HG02884 (cell line): Measurements from ENCODE around the gene RBM22.
A peak's percentile ranks its signal among the peaks of the same experiment; 100 is the strongest.
"Not testable (repeated sequence)": the region's sequence is repeated elsewhere in the genome, so short reads cannot be mapped to it uniquely, and the experiment has no call there.

Source experiments
- ATAC-seq: cut with Tn5 transposase; IDR thresholded peaks from one replicate; pipeline ENCODE4 v1.9.1; 2021; ENCODE audit warnings: mild to moderate bottlenecking, moderate library complexity; ENCODE audit not compliant: unreplicated experiment

Gene RBM22

GRCh38 chr5:150700594-150701377 lies at the start of gene RBM22:
Gene RBM22 (minus strand): TSS chr5:150701062. CDS start chr5:150700985, 77 bp downstream.
- ATAC-seq = peak; percentile 97

GRCh38 chr5:150750469-150750868 lies 49.6 kb upstream of the RBM22 start:
- no peak for ATAC-seq

GRCh38 chr5:150743142-150743488 lies 42.3 kb upstream of the RBM22 start:
- ATAC-seq = not testable (repeated sequence)

- not testable (repeated sequence) for ATAC-seq
Measured at GRCh38 chr5:150742455-150743141, 41.7 kb upstream of the RBM22 start.

- ATAC-seq = no peak
Measured at GRCh38 chr5:150740992-150741391, 40.1 kb upstream of the RBM22 start.

- ATAC-seq = no peak
Measured at GRCh38 chr5:150738862-150739261, 38.0 kb upstream of the RBM22 start.

- ATAC-seq = peak; percentile 79
Measured at GRCh38 chr5:150734579-150735384, 33.9 kb upstream of the RBM22 start.

GRCh38 chr5:150731669-150732242 lies 30.9 kb upstream of the RBM22 start:
- ATAC-seq = no peak

GRCh38 chr5:150729859-150730258 lies 29.0 kb upstream of the RBM22 start:
- ATAC-seq = no peak

GRCh38 chr5:150723845-150724244 lies 23.0 kb upstream of the RBM22 start:
- no peak for ATAC-seq

GRCh38 chr5:150710165-150710564 lies 9.3 kb upstream of the RBM22 start:
- ATAC-seq = no peak

- no peak for ATAC-seq
Measured at GRCh38 chr5:150706776-150707390, 6.0 kb upstream of the RBM22 start.

- ATAC-seq = no peak
Measured at GRCh38 chr5:150703762-150704161, 2.9 kb upstream of the RBM22 start.

- peak; percentile 2 for ATAC-seq
Measured at GRCh38 chr5:150700246-150700593, 642 bp downstream of the RBM22 start.

GRCh38 chr5:150694612-150695011 lies 6.2 kb downstream of the RBM22 start:
- ATAC-seq = no peak

- ATAC-seq = no peak
Measured at GRCh38 chr5:150692276-150692675, 8.6 kb downstream of the RBM22 start.

- no peak for ATAC-seq
Measured at GRCh38 chr5:150690760-150691159, 10.1 kb downstream of the RBM22 start.

GRCh38 chr5:150689120-150689519 lies 11.7 kb downstream of the RBM22 start:
- no peak for ATAC-seq

GRCh38 chr5:150676578-150676977 lies 24.3 kb downstream of the RBM22 start:
- ATAC-seq = no peak

- no peak for ATAC-seq
Measured at GRCh38 chr5:150675069-150675468, 25.8 kb downstream of the RBM22 start.

- ATAC-seq = no peak
Measured at GRCh38 chr5:150674341-150674821, 26.5 kb downstream of the RBM22 start.
